ENCODE results near the gene DEFB123.

DNA sequence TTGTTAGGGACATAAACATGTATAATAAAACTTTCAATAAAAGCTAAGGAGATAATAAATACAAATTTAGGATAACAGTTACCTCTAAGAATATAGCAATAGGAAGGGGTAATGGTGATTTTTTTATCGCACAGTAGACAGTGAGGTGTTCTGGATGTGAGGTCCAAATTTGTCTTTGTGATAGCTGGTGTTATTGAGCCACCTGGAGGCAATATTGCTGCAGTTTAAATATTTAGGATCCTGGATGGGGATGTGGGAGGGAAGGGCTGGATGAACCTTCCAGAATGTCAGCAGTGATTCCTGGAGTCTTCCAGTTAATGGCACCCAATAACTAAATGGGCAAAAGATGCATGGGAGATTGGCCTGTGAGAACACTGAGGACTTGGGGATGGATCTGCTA, 13.9 kb downstream of the DEFB123 start:
- TF ChIP-seq POLR2A (IDR thresholded peaks at IDR 0.05) = no peak
- TF ChIP-seq, protein P1, sequence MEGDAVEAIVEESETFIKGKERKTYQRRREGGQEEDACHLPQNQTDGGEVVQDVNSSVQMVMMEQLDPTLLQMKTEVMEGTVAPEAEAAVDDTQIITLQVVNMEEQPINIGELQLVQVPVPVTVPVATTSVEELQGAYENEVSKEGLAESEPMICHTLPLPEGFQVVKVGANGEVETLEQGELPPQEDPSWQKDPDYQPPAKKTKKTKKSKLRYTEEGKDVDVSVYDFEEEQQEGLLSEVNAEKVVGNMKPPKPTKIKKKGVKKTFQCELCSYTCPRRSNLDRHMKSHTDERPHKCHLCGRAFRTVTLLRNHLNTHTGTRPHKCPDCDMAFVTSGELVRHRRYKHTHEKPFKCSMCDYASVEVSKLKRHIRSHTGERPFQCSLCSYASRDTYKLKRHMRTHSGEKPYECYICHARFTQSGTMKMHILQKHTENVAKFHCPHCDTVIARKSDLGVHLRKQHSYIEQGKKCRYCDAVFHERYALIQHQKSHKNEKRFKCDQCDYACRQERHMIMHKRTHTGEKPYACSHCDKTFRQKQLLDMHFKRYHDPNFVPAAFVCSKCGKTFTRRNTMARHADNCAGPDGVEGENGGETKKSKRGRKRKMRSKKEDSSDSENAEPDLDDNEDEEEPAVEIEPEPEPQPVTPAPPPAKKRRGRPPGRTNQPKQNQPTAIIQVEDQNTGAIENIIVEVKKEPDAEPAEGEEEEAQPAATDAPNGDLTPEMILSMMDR (IDR thresholded peaks at IDR 0.05) = no peak

Data from Peyer's patch (tissue), 4 donors.